HG03558 (cell line): Measurements from ENCODE around the gene SNX12.

ENCODE experiments used
- ATAC-seq: cut with Tn5 transposase; IDR thresholded peaks from one replicate; pipeline ENCODE4 v1.9.1; 2021; ENCODE audit warnings: moderate number of reproducible peaks; ENCODE audit not compliant: unreplicated experiment; ENCODE audit errors: extremely low read depth

The SNX12 gene

GRCh38 chrX:71068044-71068918, at the start of gene SNX12:
TSS of gene SNX12 (minus strand) at chrX:71068334. CDS start at chrX:71068306, 28 bp downstream.
- ATAC-seq = peak; percentile 93

GRCh38 chrX:71117358-71117757, 49.2 kb upstream of the SNX12 start:
- no peak for ATAC-seq

DNA sequence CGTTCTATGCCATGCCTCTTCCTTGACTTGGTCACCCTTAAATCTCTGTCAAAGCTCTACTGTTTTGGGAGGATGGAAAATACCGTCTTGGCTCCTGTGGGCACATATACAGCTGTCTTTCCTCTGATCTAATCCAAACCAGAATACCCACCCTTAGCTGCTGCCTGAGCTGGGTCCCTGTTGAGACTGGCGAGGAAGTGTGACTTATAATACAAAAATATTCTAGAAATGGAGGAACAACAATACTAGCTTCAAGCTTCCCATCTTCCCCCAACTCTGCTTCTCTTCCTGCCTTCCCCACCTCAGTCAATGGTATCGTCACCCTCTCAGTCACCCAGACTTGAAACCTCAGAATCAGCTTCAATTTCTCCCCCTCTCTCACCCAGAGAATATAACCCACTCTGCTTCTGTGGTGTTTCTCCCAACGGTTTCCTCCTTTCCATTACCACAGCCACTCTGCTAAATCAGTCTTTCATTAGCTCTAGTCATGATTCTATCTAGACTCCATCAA, 43.8 kb upstream of the SNX12 start:
- ATAC-seq = no peak

DNA sequence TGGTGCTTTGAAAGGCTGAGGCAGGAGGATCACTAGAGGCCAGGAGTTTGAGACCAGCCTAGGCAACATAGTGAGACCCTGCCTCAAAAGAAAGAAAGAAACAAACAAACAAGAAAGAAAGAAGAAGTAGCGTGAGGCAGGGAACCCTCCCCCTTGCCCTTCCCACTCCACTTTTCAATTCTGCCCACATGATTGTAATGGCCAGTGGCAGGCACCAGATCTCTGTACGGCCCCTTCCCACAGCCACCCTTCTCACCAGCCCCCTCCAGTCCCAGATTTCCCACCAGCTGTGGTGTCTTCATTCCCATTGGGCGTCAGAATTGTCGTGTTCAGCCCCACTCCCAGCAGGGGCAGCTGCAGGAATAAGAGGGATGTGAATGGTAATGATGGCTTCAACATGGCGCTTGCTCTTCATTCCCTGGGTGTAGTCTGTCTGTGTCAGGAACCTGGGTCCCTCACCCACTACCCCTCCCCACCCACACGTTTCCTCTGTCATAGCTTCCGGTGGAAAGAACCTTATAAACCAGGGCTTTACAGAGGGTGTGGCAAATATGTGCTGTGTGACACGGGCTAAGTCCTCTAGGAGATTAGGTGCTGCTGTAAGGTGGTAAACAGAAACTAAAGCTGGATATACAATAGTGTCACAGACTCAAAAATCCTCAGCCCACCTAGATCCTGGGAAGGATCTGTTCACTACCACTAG, 43.2 kb upstream of the SNX12 start, which contains the start of gene IL2RG:
Gene IL2RG, minus strand, starts transcription at position 437 of the 703 bp plus-strand sequence. Its CDS starts 38 bp downstream, at position 399.
- peak; percentile 83 for ATAC-seq

DNA sequence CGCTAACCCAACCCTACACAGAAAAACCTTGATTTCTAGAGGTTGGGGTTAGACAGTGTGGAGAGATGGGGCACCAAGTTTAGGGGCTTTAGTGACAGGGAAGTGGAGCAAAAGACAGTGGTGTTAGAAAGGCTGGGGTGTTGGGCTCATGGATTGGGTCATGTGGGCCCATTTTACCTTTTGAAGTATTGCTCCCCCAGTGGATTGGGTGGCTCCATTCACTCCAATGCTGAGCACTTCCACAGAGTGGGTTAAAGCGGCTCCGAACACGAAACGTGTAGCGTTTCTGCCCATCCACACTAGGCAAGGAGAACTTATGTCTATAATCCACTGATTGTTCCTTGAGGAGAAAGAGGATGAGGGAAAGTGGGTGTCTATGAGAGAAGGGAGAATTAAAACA, 40.9 kb upstream of the SNX12 start:
- ATAC-seq = no peak

- no peak for ATAC-seq
Observed at GRCh38 chrX:71107762-71108360, 39.7 kb upstream of the SNX12 start.

DNA sequence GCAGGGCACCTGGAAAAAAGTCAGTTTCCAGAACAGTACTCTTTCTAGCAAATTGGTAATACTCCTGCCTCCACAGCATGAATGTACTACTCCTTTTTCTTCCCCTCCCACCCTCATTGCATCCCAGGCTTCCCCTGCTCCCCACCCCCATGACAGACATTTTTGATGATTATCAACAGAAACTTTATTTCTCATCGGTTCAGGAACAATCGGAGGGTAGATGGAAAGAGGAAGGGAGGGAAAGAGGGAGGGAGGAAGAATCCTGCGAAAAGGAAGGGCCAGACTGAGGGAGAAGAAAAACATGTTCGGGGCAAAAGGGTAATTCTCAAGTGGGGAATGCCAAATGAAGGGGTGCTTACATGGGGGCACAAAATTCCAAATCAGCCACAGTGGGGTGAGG, 39.1 kb upstream of the SNX12 start:
- no peak for ATAC-seq

- no peak for ATAC-seq
Observed at GRCh38 chrX:71106427-71106826, 38.3 kb upstream of the SNX12 start, which contains the start of gene CXorf65. TSS of gene CXorf65 (minus strand) at chrX:71106740. CDS start at chrX:71106556, 184 bp downstream.

DNA sequence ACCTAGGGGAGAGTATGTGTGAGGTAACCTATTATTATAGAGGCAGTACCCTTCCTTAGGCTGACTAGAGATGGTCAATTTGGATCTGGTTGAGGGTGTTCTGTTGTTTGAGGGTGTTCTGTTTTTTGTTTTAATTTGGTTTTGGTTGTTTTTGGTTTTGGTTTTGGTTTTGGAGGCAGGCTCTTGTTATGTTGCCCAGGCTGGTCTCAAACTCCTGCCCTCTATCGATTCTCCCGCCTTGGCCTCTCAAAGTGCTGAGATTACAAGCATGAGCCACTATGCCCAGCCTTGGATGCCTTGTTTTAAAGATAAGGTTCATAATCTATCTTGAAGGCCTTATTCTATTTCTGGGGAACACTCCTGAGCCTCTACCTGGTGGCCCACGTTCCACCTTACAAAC, 37.5 kb upstream of the SNX12 start:
- ATAC-seq = no peak

- ATAC-seq = no peak
Observed at GRCh38 chrX:71103110-71103983, 35.2 kb upstream of the SNX12 start.

DNA sequence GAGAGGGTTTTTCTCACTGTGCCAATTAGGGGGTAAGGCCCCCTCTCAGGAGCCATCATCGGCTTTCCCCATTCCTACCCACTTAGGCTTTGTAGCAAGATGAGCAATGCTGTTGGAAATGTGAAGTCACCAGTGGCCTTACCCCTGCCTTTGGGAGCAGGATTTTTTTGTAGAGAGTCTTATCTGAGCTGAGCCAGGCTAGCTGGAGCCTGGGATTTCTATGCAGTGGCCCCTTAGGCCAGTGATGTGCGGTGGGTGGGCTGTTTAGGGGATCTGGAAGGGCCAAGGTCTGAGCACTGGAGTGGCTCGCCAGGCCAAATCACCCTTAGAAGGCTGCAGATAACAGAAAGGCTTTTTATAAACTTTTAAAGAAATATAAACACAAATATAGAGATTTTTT, 34.2 kb upstream of the SNX12 start:
- no peak for ATAC-seq

DNA sequence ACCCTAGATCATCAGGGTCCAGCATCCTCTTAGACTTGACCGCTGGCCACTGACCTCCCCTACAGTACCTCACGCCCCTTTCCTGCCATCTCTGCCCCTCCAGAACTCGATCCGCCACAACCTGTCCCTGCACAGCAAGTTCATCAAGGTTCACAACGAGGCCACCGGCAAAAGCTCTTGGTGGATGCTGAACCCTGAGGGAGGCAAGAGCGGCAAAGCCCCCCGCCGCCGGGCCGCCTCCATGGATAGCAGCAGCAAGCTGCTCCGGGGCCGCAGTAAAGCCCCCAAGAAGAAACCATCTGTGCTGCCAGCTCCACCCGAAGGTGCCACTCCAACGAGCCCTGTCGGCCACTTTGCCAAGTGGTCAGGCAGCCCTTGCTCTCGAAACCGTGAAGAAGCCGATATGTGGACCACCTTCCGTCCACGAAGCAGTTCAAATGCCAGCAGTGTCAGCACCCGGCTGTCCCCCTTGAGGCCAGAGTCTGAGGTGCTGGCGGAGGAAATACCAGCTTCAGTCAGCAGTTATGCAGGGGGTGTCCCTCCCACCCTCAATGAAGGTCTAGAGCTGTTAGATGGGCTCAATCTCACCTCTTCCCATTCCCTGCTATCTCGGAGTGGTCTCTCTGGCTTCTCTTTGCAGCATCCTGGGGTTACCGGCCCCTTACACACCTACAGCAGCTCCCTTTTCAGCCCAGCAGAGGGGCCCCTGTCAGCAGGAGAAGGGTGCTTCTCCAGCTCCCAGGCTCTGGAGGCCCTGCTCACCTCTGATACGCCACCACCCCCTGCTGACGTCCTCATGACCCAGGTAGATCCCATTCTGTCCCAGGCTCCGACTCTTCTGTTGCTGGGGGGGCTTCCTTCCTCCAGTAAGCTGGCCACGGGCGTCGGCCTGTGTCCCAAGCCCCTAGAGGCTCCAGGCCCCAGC, 32.7 kb upstream of the SNX12 start:
- no peak for ATAC-seq

DNA sequence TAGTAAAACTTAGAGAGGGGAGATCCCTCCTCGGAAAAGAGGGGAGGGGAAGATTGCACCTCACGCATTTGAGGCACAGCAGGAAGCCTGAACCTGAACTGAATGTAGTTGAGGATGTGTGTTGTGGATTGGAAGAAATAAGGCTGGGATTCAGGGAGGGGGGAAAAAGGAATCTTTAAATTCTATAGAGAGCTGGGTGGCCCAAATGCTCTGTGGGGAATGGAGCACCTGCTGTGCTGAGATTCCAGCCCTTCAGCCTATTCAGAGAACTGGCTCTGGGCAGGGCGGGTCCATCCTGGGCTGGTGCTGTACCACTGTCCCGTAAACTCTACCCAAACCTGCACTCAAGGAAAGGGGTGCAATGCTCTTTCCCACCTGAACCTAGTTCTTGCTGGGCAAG, 31.6 kb upstream of the SNX12 start:
- no peak for ATAC-seq

GRCh38 chrX:71098951-71099506, 30.9 kb upstream of the SNX12 start:
- no peak for ATAC-seq

- no peak for ATAC-seq
Observed at GRCh38 chrX:71098302-71098701, 30.2 kb upstream of the SNX12 start.

DNA sequence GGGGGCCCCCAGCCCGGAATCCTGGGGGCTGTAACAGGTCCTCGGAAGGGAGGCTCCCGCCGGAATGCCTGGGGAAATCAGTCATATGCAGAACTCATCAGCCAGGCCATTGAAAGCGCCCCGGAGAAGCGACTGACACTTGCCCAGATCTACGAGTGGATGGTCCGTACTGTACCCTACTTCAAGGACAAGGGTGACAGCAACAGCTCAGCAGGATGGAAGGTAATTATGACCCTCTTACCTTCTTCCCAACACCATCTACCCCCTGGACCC, 28.6 kb upstream of the SNX12 start:
- ATAC-seq = no peak

DNA sequence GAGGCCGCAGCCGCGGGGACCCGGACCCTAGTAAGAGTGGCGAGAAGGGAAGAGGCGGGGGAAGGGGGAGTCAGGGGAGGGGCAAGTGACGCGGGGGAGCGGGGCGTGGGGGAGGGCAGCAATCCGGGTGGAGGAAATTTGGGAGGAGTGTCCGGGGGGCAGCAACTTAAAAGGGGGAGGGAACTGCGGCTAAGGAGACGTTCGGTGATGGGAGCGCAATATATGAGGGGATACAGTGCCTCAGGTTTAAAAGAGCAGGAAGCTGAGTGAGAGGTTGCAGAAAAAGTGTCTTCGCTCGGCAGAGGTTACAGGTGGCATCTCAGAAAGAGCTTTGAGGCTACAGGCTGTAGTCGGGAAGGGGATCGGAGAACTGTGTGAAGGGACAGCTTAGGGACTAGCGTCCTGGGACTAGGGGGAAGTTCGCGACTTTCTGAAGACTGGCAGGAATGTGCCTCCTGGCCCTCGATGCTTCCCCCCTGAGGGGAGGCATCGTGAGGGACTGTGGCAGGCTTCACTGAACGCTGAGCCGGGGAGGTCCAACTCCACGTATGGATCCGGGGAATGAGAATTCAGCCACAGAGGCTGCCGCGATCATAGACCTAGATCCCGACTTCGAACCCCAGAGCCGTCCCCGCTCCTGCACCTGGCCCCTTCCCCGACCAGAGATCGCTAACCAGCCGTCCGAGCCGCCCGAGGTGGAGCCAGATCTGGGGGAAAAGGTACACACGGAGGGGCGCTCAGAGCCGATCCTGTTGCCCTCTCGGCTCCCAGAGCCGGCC, 28.0 kb upstream of the SNX12 start:
- no peak for ATAC-seq

DNA sequence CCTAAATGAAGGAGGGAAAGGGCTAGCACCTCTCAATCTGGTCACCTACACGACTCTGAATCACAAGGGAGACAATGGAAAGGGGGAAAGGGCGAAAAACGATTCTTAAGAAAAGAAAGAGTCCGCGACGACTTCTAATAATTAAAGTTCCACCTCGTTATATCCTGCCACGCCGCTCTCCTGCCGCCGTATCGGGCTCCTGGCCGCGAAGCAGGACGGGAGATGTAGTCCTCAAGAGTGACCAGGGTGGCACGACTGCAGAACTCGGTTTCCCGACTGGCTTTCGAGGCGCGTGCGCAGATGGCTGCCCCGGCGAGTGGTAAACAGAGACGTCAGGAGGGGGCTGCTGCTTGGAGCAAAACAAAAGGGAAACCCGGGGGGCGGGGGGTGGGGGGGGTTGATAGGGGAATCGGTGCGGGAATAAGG, 27.4 kb upstream of the SNX12 start, which contains the start of gene FOXO4:
Gene FOXO4, plus strand, starts transcription at position 297 of the 426 bp plus-strand sequence. CDS start 678 bp downstream, outside the sequence.
- peak; percentile 82 for ATAC-seq
